ENCODE data around the gene FAM193B.

Gene FAM193B

DNA sequence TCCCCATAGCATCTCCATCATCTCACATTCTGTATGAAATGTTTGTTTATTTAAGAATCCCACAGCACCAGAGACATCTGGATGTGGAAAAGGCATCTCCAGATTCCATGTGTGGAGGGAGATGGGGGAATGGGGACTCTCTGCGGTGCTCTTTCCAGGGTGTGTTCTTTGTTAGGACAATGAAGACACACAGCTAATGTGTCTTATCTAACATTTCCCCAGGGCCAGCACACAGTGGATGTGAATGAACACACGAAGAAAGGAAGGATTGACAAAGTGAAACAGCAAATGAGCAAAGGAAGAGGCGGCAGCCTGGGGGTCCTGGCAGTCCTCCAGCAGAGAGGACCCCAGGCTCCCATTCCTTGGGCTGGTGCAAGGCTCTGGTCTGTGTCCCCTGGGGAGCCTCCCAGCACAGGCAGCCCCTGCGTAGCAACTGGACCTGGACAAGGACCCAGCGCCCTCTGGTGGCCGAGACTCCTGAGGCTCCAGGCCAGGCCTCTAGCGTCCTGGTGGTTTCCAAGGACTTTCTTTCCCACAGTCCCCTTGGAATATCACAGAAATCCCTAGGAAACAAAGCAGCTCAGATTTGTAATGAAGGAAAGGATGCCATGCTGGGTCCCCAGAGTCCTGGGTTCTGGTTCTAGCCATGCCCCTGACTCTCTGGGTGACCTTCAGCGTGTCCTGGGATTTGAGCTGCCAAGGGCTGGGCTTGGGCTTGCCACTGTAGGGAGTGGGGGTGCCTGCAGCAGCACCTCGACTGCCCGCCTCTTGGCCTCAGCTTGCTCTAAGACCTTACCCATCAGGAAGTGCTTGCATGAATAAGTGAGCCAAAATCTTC lies 53.5 kb downstream of the FAM193B start:
- no peak for DNase-seq (ENCODE audit: low read depth, low spot score)

DNA sequence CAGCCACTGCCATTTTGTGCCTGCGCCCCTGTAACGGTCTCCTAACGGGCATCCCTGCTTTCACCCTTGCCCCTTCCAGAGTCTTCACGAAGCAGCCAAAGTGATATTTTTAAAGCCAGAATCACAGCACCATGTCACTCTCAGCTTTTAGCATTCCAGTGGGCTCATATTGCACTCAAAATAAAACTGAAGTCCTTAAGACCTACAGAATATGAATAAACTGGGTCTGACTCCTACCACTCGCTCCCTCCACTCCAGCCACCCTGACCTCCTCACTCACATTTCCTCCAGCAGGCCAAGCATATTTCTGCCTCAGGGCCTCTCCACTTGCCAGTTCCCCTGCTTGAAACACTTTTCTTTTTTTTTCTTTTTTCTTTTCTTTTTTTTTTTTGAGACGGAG lies 54.5 kb downstream of the FAM193B start:
- no peak for DNase-seq (ENCODE audit: low read depth, low spot score)

DNA sequence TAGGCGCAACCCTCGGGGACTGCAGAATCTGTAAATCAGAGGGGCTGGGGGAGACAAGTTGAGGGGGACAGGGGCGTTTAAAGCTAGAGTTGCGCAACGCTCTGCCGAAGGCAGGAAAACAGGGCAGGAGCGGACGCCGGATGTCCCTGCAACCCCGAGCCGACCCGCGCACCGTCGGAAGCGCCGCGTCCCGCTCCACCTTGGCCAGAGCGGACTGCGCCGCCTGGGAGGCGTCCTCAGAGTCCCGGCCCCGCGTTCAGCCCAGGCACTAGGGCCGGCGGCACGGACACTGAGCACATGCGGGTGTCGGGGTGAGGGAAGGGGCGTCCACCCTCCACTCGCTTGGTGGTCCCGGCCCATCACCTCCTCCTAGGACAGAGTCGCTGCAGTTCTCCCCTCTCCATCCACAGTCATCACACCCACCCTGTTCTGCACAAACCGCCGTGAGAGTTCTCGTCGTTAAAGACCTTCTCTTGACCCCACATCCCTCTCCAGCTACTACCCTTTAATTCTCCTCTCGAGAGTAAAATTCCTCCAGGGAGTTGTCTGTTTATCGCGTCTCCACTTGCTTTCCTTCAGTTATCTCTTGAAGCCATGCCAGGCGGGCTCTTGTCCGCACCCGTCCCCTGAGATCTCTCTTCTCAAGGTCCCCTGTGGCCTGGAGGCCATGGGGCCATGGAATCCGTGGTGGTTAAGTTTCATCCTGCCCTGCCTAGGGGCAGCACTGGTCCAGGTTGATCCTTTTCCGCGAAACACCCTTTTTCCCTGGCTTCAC lies 56.2 kb downstream of the FAM193B start:
- DNase-seq (ENCODE audit: low read depth, low spot score): no peak

DNA sequence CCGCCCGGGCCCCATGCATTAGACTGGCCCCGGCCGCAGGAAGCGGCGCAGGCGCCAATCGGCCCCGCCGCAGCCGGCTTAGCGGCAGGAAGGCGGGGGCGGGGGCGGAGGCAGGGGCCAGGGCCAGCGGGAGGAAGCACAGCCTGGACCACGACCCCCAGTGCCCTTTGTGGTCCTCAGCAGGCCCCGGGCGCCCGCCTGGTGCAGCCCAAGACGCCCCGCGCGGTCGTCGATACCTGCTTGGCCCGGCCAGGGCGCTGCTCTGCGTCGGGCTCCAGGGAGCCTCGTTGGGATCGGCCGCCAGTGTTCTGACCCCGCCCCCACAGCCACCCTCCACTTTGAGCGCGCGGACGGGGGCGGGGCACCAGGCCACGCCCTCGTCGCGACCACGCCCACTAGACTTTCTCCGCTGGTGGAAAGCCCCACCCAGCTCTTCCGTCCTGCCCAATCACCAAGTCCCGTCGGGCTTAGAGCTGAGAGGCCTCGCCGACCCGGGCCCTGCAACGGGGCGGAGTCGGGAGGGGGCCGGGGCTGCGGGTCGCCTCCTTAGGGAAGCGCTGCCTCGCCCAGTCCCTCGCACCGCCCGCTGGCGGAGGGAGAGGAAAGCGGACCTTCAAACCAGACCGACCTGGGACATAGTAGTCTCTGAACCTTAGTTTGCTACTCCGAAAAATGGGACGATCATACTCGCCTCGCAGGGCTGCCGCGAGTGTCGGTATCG lies 56.9 kb downstream of the FAM193B start, which contains the start of gene PDLIM7:
Gene PDLIM7 (minus strand): TSS at position 313 of the 721 bp plus-strand sequence. CDS start 1,092 bp downstream, outside the sequence.
- DNase-seq (ENCODE audit: low read depth, low spot score): peak; percentile 95

GRCh38 chr5:177496727-177497291 lies 57.6 kb downstream of the FAM193B start:
- DNase-seq (ENCODE audit: low read depth, low spot score): no peak

GRCh38 chr5:177496070-177496726 lies 58.2 kb downstream of the FAM193B start:
- no peak for DNase-seq (ENCODE audit: low read depth, low spot score)

DNA sequence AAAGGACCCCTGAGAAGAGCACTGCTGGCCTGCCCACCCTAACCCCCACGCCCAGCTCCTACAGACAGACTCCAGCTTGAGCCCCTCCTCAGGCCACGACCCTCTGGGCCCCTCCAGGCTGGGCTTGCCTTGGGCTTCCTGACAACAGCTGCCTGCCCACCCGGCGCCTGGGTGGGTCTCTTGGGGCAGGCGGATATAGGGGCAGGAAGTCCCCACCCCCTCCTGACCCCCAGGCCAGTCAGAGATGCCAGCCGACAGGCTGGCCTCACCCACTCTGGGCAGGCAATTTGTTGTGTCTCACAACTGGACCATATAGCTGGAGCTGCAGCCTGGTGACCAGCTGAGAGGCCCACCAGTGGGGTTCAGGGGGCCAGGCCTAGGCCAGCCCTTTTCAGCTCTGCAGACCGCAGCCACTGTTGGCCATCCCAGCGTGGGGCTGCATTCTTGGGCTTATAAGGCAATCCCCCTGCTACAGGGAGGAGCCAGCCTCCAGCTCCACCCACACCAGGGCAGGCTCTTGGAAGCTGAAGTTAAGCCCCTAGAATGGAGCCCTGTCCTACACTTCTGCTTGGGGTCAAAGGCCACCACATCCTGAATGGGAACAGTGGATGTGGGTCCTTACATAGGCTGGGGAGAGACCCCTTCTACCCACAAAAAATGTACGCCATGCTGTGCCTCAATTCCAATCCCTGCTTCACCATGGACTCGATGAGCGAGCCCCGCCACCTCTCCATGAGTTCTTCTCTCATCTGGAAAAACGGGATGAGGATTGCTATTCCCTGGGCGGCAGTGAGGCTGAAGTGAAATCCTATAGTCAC lies 58.9 kb downstream of the FAM193B start:
- DNase-seq (ENCODE audit: low read depth, low spot score): peak; percentile 89

GRCh38 chr5:177494346-177495195 lies 59.8 kb downstream of the FAM193B start:
- DNase-seq (ENCODE audit: low read depth, low spot score): no peak

DNA sequence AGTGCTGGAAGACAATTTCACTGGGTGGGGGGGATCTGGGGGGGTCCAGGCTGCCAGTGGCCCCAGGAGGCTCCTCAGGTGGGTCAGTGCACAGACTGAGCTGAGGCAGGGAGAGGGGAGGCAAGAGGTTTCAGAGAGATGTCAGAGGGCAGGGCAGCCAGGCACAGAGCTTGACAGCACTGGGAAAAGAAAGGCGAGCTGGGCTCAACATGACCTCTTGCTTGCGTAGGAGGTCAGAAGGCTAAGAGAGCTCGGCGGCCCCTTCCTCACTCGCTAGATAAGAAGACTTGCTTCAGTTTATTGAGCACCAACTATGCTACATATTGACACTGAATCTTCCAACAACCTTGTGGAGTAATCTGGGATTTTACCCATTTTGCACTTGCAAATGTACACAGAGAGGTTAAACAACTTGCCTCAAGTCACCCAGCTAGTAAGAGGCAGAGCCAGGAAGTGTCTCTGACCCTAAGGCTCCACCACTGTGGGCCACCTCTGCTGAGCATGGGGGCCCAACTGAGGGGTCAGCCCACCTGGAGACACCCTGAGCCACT lies 60.5 kb downstream of the FAM193B start:
- no peak for DNase-seq (ENCODE audit: low read depth, low spot score)

DNA sequence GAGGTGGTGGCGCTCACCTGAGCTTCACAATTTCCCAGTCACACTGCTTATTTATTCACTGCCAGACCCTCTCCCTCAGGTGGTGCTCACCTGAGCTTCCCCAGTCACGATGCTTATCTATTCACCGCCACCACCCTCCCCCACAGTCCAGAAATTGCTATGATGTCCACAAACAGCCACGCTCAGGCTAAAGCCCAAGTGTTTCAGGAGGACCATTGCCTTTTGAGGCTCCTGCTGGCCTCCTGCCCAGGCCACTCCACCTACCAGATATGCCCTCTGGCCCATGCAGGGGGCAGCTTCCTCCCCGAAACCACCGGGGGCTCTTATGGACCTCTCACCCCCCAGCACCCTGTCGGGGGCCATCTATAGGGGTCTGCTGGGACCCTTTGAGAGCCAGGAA lies 61.5 kb downstream of the FAM193B start:
- no peak for DNase-seq (ENCODE audit: low read depth, low spot score)

DNA sequence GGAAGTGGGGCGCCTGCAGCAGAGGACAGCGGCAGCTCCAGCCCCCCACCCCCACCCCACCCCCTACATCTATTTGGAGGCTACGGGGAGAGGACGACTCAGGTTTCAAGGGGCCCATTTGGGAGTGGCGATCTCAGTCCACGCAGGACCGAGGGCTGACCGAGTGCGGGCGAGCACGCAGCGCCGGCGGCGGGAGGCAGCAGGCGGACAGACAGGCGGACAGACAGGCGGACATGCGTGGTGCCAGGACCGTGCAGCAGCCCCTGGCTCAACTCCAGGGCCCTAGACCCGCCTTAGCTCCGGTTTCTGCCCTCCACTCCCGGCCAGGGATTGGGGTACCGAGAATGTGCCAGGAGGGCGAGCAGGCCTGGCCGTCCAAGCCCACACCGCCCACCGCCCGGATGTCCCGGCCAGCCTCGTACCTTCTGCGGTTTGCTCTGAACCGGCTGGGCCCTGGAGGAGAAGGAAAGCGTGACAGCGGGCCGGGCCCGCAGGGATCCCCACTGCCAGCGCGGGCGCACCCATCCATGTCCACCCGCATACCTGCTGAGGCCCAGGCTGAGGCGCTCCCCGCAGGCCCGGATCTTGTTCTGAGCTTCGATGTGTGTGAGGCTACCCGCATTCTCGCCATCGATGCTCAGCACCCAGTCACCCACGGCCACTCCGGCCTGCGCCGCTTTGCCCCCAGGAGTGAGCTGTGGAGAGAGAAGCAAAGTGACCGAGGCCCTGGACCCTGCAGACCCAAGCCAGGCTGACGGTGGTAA lies 62.2 kb downstream of the FAM193B start:
- no peak for DNase-seq (ENCODE audit: low read depth, low spot score)

DNA sequence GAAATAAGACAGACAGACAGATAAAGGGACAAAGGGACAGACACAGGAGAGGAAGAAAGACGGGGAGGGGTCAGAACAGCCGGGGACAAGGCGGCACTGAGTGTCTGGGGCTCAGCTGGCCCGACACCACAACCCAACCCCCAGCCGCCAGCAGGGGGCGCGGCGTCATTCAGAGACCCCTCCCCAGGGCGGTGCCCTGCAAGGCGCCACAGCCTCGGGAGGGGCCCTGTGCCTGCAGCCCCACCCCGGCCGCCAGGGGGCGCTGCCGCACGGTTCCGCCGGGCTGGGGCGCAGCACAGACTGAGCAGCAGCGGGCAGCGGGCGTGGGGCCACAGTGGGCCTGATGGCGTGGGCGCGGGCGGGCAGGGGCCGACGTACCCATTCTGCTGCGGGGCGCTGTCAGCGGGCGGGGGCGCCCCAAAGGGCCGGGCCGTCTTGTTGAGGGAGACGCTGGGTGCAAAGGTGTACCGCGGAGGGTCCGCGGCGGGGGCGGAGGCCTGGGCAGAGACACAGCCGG lies 62.9 kb downstream of the FAM193B start:
- no peak for DNase-seq (ENCODE audit: low read depth, low spot score)

GRCh38 chr5:177490992-177491391 lies 63.4 kb downstream of the FAM193B start:
- DNase-seq (ENCODE audit: low read depth, low spot score): no peak

DNA sequence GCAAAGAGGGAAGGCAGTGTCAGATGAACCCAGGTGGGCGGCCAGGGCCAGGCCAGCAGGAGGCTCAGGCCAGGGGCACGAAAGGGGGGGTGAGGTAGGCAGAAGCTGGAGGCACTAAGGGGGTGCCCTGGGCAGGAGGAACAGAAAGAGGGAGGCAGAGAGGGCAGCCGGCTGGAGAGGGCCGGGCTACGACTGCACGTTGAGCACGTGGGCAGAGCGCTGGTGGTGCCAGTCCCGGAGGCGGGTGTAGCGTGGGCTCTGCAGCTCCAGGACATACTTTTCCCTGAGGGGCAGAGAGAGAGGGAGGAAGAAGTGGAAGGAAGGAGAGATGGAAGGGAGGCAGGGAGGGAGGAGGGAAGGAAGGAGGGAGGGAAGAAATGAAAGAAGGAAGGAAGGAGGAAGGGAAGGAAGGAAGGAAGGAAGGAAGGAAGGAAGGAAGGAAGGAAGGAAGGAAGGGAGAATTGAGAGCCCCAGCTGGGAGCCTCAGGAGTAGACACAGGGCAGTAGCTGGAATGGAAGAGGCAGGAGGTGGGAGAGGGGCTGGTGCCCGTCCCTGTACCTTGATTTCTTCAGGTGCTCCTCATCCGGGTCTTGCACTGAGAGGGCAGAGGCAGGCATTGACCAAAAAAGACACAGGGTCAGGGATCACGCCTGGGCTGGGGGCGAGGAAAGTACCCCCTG lies 63.9 kb downstream of the FAM193B start:
- no peak for DNase-seq (ENCODE audit: low read depth, low spot score)

GRCh38 chr5:177489119-177489716 lies 65.1 kb downstream of the FAM193B start:
- no peak for DNase-seq (ENCODE audit: low read depth, low spot score)

DNA sequence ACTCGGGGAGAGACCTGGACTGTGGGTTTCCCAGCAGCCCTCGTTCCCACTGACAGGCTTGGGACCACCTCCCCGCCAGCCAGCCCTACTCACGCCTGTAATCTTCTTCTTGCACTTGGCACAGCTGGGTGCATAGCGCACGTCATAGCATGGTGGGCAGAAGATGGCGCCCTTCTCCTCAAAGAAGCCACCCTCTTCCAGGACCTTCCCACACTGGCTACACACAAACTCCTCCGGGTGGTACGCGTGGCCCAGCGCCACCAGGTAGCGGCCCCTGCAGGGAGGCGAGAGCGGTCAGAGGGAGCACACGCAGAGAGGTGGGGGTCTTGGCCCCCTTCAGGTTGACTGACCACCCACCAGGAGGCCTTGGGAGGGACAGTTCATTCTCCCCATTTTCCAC lies 66.4 kb downstream of the FAM193B start:
- no peak for DNase-seq (ENCODE audit: low read depth, low spot score)

DNA sequence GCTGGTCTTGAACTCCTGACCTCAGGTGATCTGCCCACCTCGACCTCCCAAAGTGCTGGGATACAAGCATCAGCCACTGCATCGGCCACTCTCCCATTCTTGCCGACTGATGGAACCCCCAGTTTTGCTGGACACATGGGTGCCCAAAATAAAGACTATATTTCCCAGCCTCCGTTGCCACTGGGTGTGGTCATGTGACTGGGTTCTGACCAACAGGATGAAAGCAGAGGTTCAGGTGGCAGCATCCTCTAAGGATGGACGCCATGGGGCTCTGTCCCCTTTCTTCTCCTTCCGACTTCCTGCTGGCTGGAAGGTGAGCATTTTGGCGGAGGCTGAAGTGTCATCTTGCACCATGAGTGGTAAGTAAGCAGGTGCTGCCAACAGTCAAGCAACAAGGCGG lies 67.2 kb downstream of the FAM193B start:
- DNase-seq (ENCODE audit: low read depth, low spot score): no peak

Measured in brain pericyte (primary cell).